Mesendoderm (in vitro differentiated cells): ENCODE data around the gene GRM8.

Experiments
- DNase-seq: peaks from one replicate; pipeline ENCODE4 v3.0.0; 2013
- H2AK5ac ChIP-seq: 2 replicates; pipeline ENCODE4 v1.6.1; 2013; ENCODE audit warnings: low read length, inconsistent platforms
- H2BK120ac ChIP-seq: 2 replicates; pipeline ENCODE4 v1.6.1; 2013; ENCODE audit warnings: low read depth, mild to moderate bottlenecking, low read length, moderate library complexity, mixed read lengths
- H2BK15ac ChIP-seq: replicated peaks from 2 replicates; pipeline ENCODE4 v1.6.1; 2013; ENCODE audit warnings: low read depth, mild to moderate bottlenecking, moderate library complexity
- H2BK5ac ChIP-seq: 2 replicates; pipeline ENCODE4 v1.6.1; 2013; ENCODE audit warnings: low read length, inconsistent platforms
- H3K18ac ChIP-seq: 2 replicates; pipeline ENCODE4 v1.6.1; 2013; ENCODE audit warnings: mild to moderate bottlenecking, low read length, mixed read lengths
- H3K23ac ChIP-seq: one replicate; pipeline ENCODE4 v1.6.1; 2013; ENCODE audit warnings: low read length
- H3K27ac ChIP-seq: 2 replicates; pipeline ENCODE4 v1.5.1; 2013; ENCODE audit warnings: low read depth, mild to moderate bottlenecking, inconsistent platforms, low read length, moderate library complexity
- H3K27me3 ChIP-seq: 2 replicates; pipeline ENCODE4 v1.6.1; 2013; ENCODE audit warnings: low read length, control low read depth, mild to moderate bottlenecking, inconsistent platforms; ENCODE audit not compliant: insufficient read depth, poor library complexity
- H3K36me3 ChIP-seq: 2 replicates; pipeline ENCODE4 v1.6.1; 2013; ENCODE audit warnings: low read length, inconsistent platforms; ENCODE audit not compliant: control insufficient read depth, insufficient read depth
- H3K4ac ChIP-seq: one replicate; pipeline ENCODE4 v1.6.1; 2013; ENCODE audit warnings: low read depth, mild to moderate bottlenecking, low read length, moderate library complexity
- H3K4me1 ChIP-seq: 2 replicates; pipeline ENCODE4 v1.6.1; 2013; ENCODE audit warnings: low read depth, low read length, inconsistent platforms; ENCODE audit not compliant: control insufficient read depth
- H3K4me2 ChIP-seq: 2 replicates; pipeline ENCODE4 v1.6.1; 2013; ENCODE audit warnings: low read length
- H3K4me3 ChIP-seq: 2 replicates; pipeline ENCODE4 v1.5.1; 2013; ENCODE audit warnings: mild to moderate bottlenecking, low read length
- H3K56ac ChIP-seq: one replicate; pipeline ENCODE4 v1.6.1; 2013; ENCODE audit warnings: low read length
- H3K79me1 ChIP-seq: 2 replicates; pipeline ENCODE4 v1.6.1; 2013; ENCODE audit warnings: low read length, inconsistent platforms
- H3K79me2 ChIP-seq: 2 replicates; pipeline ENCODE4 v1.6.1; 2013; ENCODE audit warnings: mild to moderate bottlenecking, low read length; ENCODE audit not compliant: control insufficient read depth, insufficient read depth
- H3K9ac ChIP-seq: 2 replicates; pipeline ENCODE4 v1.6.1; 2013; ENCODE audit warnings: low read length, inconsistent platforms
- H4K5ac ChIP-seq: one replicate; pipeline ENCODE4 v1.6.1; 2013; ENCODE audit warnings: low read length
- H4K8ac ChIP-seq: one replicate; pipeline ENCODE4 v1.6.1; 2013; ENCODE audit warnings: low read depth, mild to moderate bottlenecking, control low read depth, low read length, moderate library complexity
- WGBS: extraction: QIAGEN DNeasy Blood & Tissue Kit; methylation state at CpG from one replicate; pipeline ENCODE4 v1.1.7; 2013; ENCODE audit warnings: low lambda C conversion rate, missing lambda C conversion rate; ENCODE audit not compliant: insufficient coverage; ENCODE audit errors: extremely low coverage; 5-methylcytosine and 5-hydroxymethylcytosine counted together

Gene GRM8

GRCh38 chr7:126525906-126526305, 726.8 kb downstream of the GRM8 start:
- no peak overlapping the region for H2BK15ac ChIP-seq
- H3K27ac ChIP-seq: no peak overlapping the region
- H3K56ac ChIP-seq: no peak overlapping the region
- no peaks in the 10 kb centered on the region for H3K4me1 ChIP-seq
- H3K79me2 ChIP-seq: no peaks in the 10 kb centered on the region
- 100% methylated on average over 2 of the region's 2 CpGs for WGBS
- H3K4me2 ChIP-seq: no peak overlapping the region
- H2BK120ac ChIP-seq: no peak overlapping the region
- H2AK5ac ChIP-seq: no peak overlapping the region
- no peaks in the 10 kb centered on the region for H3K79me1 ChIP-seq
- no peak overlapping the region for H3K23ac ChIP-seq
- H3K27me3 ChIP-seq: no peaks in the 10 kb centered on the region
- H3K36me3 ChIP-seq: no peaks in the 10 kb centered on the region
- H3K18ac ChIP-seq: no peak overlapping the region
- no peak overlapping the region for H3K4ac ChIP-seq
- no peak overlapping the region for H3K4me3 ChIP-seq
- H3K9ac ChIP-seq: no peak overlapping the region
- no peak for DNase-seq
- no peak overlapping the region for H4K5ac ChIP-seq
- no peak overlapping the region for H4K8ac ChIP-seq
- H2BK5ac ChIP-seq: no peak overlapping the region

- Histone ChIP-seq H3K56ac (no peak overlapping the region), H2BK15ac (no peak overlapping the region), H3K4me2 (no peak overlapping the region), H3K18ac (no peak overlapping the region), H2BK5ac (no peak overlapping the region), H3K36me3 (no peaks in the 10 kb centered on the region), H3K27ac (no peak overlapping the region), H2BK120ac (no peak overlapping the region), H3K79me2 (no peaks in the 10 kb centered on the region), H3K27me3 (no peaks in the 10 kb centered on the region), H3K4me3 (no peak overlapping the region), H3K79me1 (no peaks in the 10 kb centered on the region), H3K4me1 (no peaks in the 10 kb centered on the region), H3K4ac (no peak overlapping the region), H3K23ac (no peak overlapping the region), H4K5ac (no peak overlapping the region), H2AK5ac (no peak overlapping the region), H3K9ac (no peak overlapping the region), H4K8ac (no peak overlapping the region)
- no peak for DNase-seq
- WGBS: no CpG with 5 or more reads among the region's 1 CpG
Observed at GRCh38 chr7:126524967-126525366, 727.8 kb downstream of the GRM8 start.

- no peaks in the 10 kb centered on the region for H3K36me3 ChIP-seq
- H3K4me2 ChIP-seq: no peak overlapping the region
- no peak overlapping the region for H4K5ac ChIP-seq
- no peak overlapping the region for H3K4me3 ChIP-seq
- H2BK15ac ChIP-seq: no peak overlapping the region
- WGBS: no CpG with 5 or more reads among the region's 2 CpGs
- H2BK120ac ChIP-seq: no peak overlapping the region
- H3K56ac ChIP-seq: no peak overlapping the region
- H3K4me1 ChIP-seq: no peaks in the 10 kb centered on the region
- H3K4ac ChIP-seq: no peak overlapping the region
- H3K27me3 ChIP-seq: no peaks in the 10 kb centered on the region
- H2AK5ac ChIP-seq: no peak overlapping the region
- H4K8ac ChIP-seq: no peak overlapping the region
- no peaks in the 10 kb centered on the region for H3K79me2 ChIP-seq
- no peak overlapping the region for H3K23ac ChIP-seq
- H3K9ac ChIP-seq: no peak overlapping the region
- H3K79me1 ChIP-seq: no peaks in the 10 kb centered on the region
- H3K27ac ChIP-seq: no peak overlapping the region
- no peak for DNase-seq
- H2BK5ac ChIP-seq: no peak overlapping the region
- no peak overlapping the region for H3K18ac ChIP-seq
Observed at GRCh38 chr7:126511046-126511445, 741.7 kb downstream of the GRM8 start.

- Histone ChIP-seq H3K56ac (no peak overlapping the region), H2BK120ac (no peak overlapping the region), H2AK5ac (no peak overlapping the region), H3K4ac (no peak overlapping the region), H3K4me3 (no peak overlapping the region), H4K8ac (no peak overlapping the region), H2BK15ac (no peak overlapping the region), H3K79me2 (no peaks in the 10 kb centered on the region), H3K4me2 (no peak overlapping the region), H3K9ac (no peak overlapping the region), H3K18ac (no peak overlapping the region), H3K27ac (no peak overlapping the region), H3K27me3 (no peaks in the 10 kb centered on the region), H3K23ac (no peak overlapping the region), H2BK5ac (no peak overlapping the region), H4K5ac (no peak overlapping the region), H3K4me1 (no peaks in the 10 kb centered on the region), H3K79me1 (no peaks in the 10 kb centered on the region), H3K36me3 (no peaks in the 10 kb centered on the region)
- WGBS: no CpG with 5 or more reads among the region's 2 CpGs
- DNase-seq: no peak
Observed at GRCh38 chr7:126501617-126502016, 751.1 kb downstream of the GRM8 start.

GRCh38 chr7:126499481-126499880, 753.3 kb downstream of the GRM8 start:
- no peak overlapping the region for H2BK5ac ChIP-seq
- no CpG with 5 or more reads among the region's 5 CpGs for WGBS
- H3K4me1 ChIP-seq: no peaks in the 10 kb centered on the region
- H3K4me3 ChIP-seq: no peak overlapping the region
- no peak overlapping the region for H2AK5ac ChIP-seq
- no peak overlapping the region for H2BK120ac ChIP-seq
- H3K27me3 ChIP-seq: no peaks in the 10 kb centered on the region
- H3K36me3 ChIP-seq: no peaks in the 10 kb centered on the region
- H3K79me1 ChIP-seq: no peaks in the 10 kb centered on the region
- H4K8ac ChIP-seq: no peak overlapping the region
- H2BK15ac ChIP-seq: no peak overlapping the region
- H3K56ac ChIP-seq: no peak overlapping the region
- no peaks in the 10 kb centered on the region for H3K79me2 ChIP-seq
- no peak overlapping the region for H3K18ac ChIP-seq
- H3K9ac ChIP-seq: no peak overlapping the region
- no peak for DNase-seq
- no peak overlapping the region for H3K27ac ChIP-seq
- no peak overlapping the region for H4K5ac ChIP-seq
- H3K23ac ChIP-seq: no peak overlapping the region
- H3K4ac ChIP-seq: no peak overlapping the region
- H3K4me2 ChIP-seq: no peak overlapping the region

- Histone ChIP-seq H3K56ac (no peak overlapping the region), H3K4me2 (no peak overlapping the region), H2AK5ac (no peak overlapping the region), H4K8ac (no peak overlapping the region), H3K18ac (no peak overlapping the region), H3K79me2 (no peaks in the 10 kb centered on the region), H2BK5ac (no peak overlapping the region), H2BK120ac (no peak overlapping the region), H3K4me3 (no peak overlapping the region), H3K36me3 (no peaks in the 10 kb centered on the region), H3K9ac (no peak overlapping the region), H3K4ac (no peak overlapping the region), H3K79me1 (no peaks in the 10 kb centered on the region), H3K23ac (no peak overlapping the region), H2BK15ac (no peak overlapping the region), H4K5ac (no peak overlapping the region), H3K4me1 (no peaks in the 10 kb centered on the region), H3K27ac (no peak overlapping the region), H3K27me3 (no peaks in the 10 kb centered on the region)
- DNase-seq: no peak
- no CpG with 5 or more reads among the region's 2 CpGs for WGBS
Observed at GRCh38 chr7:126495733-126496132, 757.0 kb downstream of the GRM8 start.
